NK-92 (cell line): ENCODE results near the gene DIMT1.

Experiments
- DNase-seq: peaks from one replicate; lab custom pipeline; 2025; ENCODE audit not compliant: unreplicated experiment; lab: John Stamatoyannopoulos, UW

Gene DIMT1

DNA sequence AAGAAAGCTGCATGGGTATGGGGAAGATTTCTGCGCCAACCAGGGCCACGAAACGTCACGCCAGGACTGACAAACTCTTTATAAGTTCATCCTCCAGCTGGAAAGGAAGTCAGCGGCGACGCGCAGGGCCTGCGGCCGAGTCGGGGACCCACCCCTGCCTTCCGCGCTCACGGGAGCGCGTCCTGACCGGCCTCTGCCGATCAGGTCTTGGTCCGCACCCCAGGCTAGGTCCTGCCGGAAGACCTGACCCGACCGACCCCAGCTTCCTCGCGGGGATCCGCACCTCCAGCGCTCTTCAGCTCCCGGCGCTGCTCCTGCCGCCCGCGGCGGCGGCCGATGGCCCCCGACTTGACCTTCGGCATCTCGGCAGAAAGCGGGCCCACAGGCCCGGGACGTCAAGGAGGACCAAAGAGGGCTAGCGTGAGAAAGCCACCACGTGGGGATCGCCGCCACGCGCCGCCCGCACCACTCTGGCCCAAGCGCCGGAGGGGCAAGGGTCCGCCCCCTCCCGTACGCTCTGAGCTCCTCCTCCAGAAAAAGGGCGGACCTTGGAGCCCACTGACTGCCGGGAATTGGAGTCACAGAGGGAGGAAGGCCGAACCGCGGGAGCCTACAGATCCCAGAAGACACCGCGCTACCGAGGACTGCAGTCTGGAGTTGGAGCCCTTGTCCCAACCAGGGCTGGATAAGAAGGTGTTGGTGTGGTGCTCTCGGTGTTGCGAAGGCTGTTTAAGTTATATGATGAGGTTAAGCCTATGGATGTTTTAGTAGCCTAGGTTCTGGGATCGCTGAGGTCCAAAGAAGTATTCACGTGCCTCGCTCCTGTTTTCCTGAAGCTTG lies at the start of gene DIMT1:
TSS of gene DIMT1 (minus strand) at position 495 of the 840 bp plus-strand sequence. CDS start at position 362, 133 bp downstream.
- DNase-seq, result peak; percentile 75

DNA sequence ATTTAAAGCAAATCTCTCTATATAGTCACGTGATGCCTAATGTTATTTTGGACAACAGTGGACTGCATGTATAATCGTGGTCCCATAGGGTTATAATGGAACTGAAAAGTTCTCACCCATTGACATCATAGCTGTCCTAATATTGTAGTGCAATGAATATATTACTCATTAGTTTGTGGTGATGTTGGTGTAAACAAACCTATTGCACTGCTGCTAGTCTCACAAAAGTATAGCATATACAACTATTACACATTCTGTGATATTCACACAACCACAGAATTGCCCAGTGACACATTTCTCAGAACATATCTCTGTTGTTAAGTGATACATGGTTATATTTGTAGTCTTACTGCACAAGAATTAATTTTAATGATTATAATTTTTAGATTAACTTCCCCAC lies 46.6 kb upstream of the DIMT1 start:
- no peak for DNase-seq

DNA sequence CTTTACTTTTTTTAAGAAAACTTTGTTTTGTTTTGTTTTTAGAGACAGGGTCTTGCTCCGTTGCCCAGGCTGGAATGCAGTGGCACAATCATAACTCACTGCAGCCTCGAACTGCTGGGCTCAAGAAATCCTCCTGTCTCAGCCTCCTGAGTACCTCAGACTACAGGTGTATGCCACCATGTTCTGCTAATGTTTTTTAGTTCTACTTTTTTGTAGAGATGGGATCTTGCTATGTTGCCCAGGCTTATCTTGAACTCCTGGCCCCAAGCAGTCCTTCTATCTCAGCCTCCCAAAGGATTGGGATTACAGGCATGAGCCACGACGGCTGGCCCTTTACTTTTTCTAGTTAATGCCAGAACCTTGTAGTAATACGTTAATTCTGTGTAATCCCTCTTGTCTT lies 44.8 kb upstream of the DIMT1 start:
- DNase-seq, result no peak

DNA sequence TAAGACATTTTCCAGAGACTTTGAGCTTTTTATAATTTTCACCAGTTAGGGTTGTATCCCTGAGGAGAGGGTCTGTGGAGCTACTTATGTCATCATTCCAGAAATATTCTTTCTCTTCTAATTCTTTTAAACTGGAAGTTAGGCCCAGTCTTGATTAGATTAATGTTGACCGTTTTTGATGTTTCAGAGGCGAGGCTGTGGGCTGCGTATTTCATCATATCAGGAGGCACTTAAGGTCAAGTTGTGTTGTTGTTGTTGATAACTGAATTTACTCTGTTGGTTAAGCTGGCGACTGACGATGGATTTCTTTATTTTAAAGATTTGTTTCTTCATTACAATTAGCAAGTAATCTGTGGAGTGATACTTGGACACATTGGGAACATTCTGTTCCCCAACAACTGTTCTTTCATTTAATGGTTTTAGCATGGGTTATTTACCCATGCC lies 28.9 kb upstream of the DIMT1 start:
- DNase-seq, result no peak

DNA sequence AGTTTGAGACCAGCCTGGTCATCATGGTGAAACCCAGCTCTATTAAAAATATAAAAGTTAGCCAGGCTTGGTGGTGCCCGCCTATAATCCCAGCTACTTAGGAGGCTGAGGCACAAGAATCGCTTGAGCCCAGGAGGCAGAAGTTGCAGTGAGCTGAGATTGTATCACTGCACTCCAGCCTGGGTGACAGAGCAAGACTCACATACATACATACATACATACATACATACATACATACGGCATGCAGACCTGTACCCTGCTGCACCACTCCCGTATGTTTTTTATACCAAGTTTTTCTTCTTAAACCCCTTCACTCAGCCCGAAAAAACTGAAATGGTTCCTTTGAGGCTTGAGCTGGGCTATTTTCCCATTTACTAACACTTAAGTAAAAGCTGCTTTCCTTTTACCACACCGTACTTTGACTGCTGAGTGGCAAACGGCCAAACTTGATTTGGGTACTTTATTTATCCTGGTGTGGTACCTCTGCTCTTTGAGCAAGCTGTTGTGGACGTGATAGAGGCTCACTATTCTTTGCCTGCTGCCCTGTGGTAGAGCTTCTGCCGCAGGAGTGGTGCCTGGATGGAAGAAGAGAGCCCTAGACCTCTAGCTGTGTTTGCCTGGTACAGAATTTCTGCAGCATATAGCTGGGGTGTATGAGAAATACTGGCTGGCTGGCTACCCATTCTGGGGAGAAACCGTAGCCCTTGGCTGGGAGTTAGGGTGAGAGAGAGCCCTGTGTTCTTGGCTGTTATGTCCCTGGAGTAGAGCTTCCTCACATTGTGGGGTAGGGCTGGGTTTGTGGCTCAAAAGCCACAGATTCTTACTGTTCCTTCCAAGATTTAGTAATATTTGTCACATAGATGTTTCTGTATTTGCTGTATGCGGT lies 28.3 kb upstream of the DIMT1 start:
- DNase-seq, result no peak

DNA sequence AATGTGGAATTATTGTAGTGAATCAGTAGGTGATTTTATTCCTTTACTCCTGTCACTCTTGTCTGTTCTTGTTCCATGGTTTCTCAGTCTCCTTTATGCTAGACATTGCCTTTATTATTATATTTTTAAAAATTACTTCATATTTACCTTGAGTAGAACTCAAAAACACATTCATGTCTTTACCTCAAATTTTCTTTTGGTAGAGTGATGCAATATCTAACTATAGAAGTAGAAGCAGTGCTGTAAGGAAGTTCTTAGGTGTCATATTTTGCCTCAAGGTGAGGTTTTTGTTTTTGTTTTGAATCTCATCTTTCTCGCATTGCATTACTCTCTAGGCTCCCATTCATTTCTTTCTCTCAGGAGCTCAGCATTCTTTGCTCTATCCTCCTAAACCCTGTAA lies 21.1 kb upstream of the DIMT1 start:
- no peak for DNase-seq

DNA sequence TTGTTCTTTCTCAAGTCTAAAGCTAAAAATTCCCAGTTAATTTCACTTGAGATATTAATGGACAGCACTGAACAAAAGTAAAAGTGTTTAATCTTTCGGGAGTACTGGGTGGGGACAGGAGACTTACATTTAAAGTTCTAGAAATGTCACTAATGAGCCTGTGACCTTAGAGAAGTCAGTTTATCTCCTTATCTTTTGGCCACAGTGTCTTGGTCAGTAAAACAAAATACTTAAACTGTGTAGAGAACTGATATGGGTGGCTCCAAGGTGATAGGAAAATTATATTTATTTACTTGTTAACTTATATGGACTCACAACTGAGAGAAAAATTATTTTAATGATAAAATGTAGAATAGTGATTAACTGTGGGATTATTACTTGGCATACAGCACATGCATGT lies 17.7 kb upstream of the DIMT1 start:
- no peak for DNase-seq

DNA sequence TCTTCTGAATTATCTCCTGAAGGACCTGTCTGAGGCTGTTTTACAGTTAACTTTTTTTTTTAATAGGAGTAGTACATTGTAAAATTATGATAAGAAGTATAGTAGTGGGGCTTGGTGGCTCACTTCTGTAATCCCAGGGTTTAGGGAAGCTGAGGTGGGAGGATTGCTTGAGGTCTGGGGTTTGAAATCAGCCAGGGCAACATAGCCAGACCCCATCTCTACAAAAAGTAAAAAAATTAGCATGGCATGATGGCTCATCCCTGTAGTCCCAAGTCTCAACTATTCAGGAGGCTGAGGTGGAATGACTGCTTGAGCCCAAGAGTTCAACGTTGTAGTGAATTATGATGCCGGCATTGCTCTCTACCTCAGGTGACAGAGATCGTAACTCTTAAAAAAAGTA lies 15.9 kb upstream of the DIMT1 start:
- no peak for DNase-seq

DNA sequence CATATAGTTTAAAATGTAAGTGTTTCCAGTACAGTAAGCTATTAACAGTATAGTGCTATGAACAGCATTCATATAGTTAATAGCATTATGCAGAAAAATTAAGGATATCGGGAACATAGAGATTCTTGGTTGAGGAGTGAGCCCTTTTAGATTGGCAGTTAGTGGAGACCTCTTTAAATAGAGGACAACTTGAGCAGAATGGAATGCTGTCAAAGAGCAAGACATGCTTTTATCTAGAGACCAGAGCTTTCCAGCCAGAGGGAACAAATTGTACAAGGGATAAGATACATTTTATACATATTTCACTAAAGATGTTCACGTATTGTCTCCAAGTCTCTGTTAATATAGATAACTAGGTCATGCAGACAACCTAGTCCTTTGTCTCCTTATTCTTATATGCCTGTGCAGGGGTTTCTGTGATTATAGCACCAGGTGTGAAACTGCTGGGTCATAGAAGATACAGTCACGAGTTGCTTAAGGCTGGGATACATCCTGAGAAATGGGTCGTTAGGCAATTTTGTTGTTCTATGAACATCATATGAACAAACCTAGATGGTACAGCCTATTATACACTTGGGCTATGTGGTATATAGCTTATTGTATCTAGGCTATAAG lies 14.9 kb upstream of the DIMT1 start:
- no peak for DNase-seq

DNA sequence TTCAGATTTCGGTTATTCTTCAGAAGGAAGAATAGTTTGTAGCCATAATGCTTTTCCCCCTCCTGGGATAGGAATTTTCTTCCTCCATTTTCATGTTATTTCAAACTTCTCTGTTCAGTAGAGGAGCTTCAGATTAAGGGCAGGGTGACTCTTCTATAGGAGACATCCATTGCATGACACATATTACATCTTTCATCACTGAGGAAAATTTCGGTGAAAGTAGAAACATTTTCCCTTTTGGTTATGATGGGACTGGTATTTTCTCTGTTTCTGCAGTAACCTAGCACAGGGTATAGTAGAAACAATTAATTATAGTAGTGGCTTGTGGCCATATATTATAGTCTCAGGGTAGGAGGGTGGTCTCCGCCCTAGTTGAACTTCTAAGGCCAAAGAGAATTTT lies 10.0 kb upstream of the DIMT1 start:
- DNase-seq, result no peak

DNA sequence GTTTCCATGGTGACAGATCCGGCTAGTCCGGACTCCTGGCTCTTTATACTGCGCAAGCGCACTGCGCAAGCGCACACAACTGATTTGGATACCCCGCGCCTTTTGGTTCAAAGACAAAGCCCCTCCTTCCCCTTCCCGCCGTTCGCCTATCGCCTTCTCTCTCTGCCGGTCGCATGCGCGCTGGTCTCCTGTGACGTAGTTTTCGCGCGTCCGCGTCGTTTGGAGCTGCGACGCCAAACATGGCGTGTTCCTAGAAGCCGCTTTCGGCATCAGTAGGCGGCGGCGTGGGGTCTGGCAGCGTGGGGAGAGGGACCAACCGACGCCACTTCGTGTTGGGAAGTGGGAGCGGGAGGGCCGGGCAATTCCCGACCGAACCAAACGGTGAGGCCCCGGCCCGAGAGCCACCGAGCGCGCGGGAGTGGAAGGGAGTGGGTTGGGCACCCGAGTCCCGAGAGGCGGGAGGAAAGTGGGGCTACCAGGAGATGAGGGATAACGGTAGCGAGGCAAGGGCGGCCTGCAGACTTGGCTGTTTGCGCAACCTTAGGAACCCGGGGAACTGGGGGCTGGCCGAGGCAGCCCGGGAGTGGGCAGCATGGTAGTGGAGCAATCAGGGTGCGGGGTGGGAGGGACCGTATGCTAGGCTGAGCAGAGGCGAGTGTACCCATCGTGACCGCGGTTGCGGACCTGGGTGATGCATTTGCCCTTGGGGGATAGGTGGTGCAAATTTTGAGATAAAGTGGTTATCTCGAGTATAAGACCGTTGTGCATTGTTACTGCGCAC lies 9.0 kb upstream of the DIMT1 start, which contains the start of gene IPO11:
TSS of gene IPO11 (plus strand) at position 215 of the 781 bp plus-strand sequence. CDS start 24,517 bp downstream, outside the sequence.
- DNase-seq, result peak; percentile 94

DNA sequence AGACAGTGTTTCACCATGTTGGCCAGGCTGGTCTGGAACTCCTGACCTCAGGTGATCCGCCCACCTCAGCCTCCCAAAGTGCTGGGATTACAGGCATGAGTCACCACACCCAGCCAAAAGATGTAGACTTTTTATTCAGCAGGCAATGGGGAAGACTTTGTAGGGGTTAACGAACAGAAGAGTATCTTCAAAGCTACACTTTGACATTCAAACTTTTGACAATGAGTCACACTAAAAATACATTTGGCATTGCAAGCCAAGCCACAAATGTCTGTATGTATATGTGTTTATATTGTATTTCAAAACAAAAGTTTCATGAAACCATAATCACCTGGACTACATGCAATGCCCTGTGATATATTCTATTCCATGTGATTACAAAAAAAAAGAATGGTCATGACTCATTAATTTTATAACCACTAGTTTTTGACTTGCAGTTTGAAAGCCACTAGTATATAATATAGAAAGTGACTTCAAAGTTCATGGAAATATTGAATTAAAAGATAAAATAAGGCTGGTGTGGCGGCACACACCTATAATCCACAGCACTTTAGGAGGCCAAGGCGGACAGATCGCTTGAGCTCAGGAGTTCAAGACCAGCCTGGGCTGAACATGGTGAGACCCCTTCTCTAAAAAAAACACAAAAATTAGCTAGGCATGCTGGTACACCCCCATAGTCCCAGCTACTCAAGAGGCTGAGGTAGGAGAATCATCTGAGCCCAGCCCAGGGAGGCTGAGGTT lies 8.3 kb downstream of the DIMT1 start:
- DNase-seq, result no peak

DNA sequence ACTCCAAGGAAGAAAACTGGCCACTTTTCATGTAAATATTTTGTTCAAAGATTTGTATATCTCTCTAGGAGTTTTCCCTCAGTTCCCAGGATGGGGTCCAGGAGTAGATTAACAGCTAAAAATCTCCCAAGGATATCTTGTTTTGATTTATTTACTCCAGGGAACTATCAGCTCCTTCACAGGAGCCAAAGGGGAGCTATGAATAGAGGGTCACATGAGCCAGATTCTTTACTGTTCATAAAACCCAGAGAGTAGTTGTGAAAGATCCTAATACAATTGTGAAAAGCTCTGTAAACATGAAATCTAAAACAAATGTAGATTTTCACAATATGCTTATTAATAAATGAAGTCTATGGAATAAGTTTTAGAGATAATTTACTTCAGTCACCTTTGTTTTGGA lies 16.9 kb downstream of the DIMT1 start:
- no peak for DNase-seq

DNA sequence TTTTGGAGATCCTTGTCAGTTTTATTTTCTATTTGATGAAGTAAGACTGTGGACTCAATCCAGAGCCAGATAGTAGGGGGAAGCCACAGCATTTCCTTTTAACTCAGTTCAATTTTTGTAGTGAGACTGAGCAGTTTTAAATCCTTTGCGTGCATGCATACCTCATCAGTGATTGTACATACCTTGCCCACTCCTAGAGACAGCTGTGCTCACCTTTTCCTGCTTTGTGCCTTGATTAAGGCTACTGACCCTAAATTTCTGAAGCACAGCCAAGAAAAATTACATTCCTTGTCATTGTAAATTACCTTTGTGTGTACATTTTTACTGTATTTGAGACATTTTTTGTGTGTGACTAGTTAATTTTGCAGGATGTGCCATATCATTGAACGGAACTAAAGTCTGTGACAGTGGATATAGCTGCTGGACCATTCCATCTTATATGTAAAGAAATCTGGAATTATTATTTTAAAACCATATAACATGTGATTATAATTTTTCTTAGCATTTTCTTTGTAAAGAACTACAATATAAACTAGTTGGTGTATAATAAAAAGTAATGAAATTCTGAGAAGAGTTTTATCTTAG lies 17.8 kb downstream of the DIMT1 start:
- DNase-seq, result no peak

DNA sequence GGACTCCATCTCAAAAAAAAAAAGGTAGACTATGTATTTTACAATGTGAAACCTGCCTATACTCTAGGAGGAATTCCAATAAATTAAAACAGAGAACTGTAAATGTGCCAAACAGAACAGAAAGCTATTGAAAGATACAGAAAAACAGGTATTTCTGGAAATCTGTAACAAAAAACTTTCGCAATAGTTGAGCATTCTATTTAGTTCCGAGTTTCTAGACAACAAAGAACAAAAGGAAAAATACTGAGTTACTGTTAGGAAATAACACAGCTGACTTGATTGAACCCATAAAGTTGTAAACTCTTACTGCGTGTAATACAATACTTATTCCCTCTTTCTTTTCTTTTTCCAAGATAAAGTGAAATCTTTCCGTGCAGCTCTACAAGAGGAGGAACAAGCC lies 18.6 kb downstream of the DIMT1 start:
- DNase-seq, result no peak

DNA sequence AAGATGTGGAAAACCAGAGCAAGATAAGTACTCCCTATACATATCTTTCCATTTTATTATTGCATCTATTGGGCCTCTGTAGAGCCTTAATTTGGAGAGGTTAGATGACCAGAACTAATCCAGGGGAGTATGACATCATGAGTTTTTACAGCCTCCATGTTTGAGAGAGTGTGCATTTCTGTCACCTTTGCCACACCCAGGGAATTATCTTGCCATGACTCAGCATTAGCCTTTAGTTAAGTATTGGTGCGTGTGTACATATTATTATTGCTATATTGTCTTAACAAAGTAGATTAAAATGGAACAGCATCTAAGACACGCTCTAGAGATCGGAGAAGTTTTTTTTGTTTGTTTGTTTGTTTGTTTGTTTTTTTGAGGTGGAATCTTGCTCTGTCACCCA lies 27.6 kb downstream of the DIMT1 start:
- no peak for DNase-seq

DNA sequence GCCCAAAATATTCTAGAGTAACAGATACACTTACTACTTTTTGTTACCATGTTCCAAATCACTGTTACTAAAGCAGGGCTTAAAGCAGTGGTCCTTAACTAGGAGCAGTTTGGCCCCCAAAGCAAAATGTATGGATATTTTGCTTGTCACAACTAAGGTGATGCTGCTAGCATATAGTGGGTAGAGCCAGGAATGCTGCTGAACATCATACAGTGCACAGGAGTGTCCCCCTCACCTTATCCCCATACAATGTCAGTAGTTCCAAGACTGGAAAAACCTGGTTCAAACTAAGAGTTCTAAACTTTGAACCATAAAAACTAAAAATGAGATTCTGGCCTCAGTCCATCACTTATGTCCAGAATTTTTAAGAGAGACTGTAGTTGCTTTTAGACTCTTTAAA lies 28.1 kb downstream of the DIMT1 start:
- DNase-seq, result no peak

DNA sequence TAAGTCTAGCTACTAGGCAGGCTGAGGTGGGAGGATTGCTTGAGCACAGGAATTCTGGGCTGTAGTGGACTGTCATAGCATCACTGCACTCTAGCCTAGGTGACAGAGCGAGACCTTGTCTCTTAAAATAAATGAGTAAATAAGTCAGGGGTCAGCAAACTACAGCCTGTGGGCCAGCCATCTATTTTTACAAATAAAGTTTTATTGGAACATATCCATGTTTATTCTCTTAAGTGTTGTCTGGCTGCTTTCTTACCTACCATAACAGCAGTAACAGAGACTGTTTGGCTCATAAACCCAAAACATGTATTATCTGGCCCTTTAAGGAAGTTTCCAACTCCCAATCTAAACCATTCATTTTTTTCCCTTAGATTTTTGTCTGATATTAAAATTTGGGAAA lies 29.6 kb downstream of the DIMT1 start:
- DNase-seq, result no peak

DNA sequence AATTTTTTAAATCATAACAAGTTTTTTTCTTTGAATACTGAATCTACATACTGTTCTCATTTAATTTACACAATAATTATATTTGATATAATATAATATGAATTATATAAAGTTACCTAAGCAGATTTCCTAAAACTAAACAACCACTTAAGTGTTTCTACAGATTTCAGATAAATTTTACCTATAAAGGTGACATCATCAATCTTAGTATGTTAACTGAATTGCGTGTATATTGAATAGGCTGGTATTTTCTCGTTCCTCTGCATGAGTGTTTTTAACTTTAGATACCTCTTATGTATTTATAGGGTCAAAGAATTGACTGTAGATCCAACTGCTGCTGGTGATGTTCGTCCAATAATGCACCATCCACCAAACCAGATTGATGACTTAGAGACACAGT lies 30.3 kb downstream of the DIMT1 start:
- DNase-seq, result no peak

DNA sequence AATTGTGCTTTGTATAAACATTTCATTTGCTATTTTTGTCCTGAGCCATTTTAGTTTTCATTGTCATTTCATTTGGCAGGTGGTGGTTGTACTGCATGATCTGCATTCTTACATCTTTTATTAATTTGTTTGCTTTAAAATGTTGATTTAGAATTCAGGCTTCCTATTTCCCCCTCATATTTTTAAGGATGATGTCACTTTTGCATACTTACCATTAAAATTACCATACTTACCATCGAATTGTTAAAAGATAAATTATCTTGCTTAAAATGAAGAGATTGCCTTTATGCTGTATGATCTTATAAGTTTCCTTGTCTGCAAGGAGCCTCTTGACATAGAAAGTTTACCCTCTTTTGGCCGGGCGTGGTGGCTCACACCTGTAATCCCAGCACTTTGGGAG lies 31.1 kb downstream of the DIMT1 start:
- DNase-seq, result no peak
